GM18868 (cell line): ENCODE results near the gene NR3C2.
"Not testable (repeated sequence)": the region's sequence is repeated elsewhere in the genome, so short reads cannot be mapped to it uniquely, and the experiment has no call there.

Source experiments
- ATAC-seq: cut with Tn5 transposase; IDR thresholded peaks from one replicate; pipeline ENCODE4 v1.9.1; 2021; ENCODE audit warnings: mild to moderate bottlenecking, moderate library complexity; ENCODE audit not compliant: unreplicated experiment

The NR3C2 gene

DNA sequence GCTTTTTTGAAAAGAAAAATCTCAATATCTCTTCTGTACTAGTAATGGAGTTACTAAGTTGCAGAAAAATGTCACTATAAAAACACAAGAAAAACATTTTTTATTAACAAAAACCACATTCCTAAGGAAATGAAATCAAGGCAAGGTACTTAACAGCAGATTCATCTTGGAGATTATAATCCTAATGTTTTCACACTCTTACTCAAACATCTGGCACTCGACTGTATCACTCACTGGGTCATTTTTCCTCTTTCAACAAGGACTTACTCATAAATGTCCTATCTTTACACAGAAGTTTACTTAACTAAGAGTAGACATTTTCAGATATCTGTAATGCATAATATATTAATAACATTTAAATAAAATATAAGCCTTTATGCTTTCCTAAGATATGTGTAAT, 216.6 kb downstream of the NR3C2 start:
- ATAC-seq: no peak

DNA sequence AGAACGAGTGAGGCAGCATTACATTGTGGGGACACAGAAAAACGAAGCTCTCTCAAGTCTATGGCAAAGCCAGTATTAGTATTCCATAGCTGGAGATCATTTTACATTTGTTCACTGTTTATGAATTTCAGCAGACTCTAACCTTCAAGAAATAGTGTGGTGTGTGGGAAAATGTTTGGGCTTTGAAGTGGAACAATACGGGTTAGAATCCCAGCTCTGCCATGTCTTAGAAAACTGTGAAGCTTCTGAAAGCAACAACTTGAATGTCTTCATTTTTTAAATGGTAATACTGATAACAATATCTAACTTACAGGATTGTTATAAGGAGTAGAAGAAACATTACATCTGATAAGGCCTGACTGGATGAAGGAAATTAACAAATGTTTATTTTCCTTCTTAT, 217.7 kb downstream of the NR3C2 start:
- ATAC-seq: no peak

DNA sequence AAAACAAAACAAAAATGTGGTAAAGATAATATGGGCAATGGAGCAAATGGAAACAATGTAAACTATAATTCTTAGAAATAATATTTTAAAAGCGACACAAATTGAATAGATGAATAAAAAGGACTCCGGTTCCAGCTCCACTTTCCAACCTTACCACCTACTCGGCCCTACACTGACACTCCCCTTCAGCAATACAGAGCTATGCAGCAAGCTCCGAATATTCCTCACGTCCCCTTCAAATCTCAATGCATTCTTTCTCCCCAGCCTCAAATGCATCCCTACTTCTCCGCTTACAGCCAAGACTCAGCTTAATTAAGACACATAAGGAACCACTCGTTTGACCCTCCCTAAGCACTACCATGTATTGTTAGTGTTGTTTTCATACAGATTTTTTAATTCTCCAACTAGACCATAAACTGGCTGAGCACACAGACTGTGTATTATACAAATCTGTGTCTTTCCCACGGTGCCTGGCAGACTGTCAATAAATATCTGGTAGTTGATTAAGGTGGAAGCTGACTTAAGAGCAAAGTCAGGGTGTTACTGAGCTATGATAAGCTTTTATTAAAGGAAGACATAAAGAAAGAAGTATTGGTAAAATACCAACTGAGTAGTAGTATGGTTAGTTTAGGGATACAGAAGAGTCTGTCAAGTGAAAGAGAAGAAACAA, 219.1 kb downstream of the NR3C2 start:
- no peak for ATAC-seq

DNA sequence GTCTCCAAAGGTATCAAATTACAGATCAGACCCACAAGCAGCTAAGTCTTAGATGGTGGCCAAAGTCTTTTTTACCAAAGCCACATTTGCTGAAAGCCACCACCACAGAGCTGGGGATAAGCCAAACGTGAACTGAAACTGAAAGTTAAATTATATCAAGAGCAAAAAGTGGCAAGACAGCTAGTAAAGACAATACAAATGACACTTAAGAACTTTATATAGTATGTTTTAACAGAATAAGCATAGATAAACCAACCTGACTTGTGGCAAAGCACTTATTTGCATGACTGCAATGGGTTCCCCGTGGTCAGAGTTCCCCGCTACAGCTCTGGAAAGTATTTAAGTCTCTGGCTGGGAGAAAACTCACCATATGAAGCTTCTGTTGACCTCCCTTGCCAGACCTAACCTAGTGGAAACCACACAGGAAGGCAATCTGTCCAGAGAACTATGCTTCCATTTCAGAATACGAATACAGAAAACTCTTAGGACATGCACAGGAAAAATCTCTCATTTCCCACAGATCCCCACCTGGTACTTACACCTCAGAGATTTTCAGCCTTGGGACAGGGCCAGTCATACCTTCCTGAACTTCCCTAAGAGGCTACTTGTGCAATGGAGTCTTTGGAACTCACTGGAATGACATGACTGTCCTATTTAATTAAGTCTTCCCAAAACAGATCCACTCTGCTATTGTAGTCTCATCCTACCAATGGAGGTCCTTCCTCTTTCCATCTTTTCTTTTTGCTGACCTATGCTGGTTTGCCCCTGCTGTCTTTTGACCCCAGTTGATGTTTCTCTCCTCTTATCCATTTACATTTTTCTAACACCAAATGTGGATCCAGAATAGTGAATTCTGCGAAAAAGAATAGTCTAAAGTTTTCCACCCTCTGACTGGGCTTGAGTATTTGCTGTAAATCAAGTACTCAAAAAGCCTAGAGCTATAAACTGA, 225.1 kb downstream of the NR3C2 start:
- peak; percentile 90 for ATAC-seq

GRCh38 chr4:148216321-148216720, 225.9 kb downstream of the NR3C2 start:
- peak; percentile 4 for ATAC-seq

- ATAC-seq: no peak
These were observed 227.0 kb downstream of the NR3C2 start for GRCh38 chr4:148215202-148215601.

DNA sequence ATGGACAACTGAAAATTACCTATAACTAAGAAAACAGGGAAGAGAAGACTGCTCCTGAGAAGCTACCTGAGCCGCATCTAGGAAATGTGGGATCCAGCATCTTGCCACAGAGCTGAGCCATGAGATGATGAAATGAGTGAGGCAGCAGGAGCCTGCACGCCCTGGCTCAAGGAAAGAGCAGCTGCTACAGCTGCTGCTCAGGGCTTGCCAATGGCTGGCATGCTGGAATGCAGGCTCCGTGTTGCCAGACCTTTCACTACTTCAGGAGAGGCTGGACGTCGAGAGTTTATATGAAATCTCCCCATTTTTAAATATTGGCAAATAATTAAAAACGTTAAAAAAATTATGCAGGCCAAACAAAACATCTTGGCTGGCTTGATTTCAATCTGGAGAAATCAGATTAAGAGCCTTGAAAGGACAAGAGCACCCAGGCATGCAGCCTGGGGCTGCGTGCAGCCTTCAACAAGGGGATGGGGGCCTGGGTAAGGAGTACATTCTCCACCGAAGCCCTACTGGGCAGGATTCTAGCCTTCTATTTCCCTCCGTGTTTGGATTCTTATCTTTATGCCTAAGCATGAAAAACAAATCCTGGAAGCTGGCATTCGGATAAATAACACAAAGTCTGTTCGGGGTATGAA, 227.6 kb downstream of the NR3C2 start:
- no peak for ATAC-seq

GRCh38 chr4:148211533-148211932, 230.7 kb downstream of the NR3C2 start:
- no peak for ATAC-seq

- ATAC-seq: no peak
These were observed 231.6 kb downstream of the NR3C2 start for GRCh38 chr4:148210661-148211060.

DNA sequence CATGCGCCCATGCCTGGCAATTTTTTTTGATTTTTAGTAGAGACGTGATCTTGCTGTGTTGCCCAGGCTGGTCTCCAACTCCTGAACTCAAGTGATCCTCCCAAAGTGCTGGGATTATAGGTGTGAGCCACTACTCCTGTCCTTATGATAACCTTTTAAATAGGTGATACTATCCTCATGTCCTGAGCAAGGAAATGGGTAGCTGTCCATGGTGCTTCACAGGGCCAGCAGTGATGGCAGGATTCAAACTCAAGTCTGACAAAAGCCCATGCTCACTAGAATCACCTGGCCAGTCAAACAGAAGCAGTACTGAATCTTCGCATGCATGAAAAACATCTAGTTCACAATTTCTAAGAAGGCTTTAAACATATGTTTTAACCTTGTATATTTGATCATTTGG, 235.1 kb downstream of the NR3C2 start:
- no peak for ATAC-seq

GRCh38 chr4:148205476-148205875, 236.7 kb downstream of the NR3C2 start:
- ATAC-seq: no peak

DNA sequence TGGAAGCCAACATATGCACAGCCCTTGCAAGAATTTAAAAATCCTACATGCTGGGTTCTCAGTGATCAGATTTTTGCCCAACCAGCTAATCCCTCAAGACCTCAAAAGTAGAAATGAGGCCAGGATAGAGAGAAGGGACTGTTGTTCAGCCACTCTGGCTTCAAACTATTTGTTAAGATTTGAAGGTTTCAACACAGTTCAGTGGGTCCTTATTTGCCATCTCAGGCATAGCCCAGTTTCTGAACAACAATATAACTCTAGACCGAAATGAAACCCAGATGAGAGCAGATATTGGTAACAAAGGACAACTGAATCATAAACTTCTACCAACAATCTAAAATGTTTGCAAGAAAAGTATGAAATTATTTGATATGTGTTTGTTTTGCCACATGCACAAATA, 237.3 kb downstream of the NR3C2 start:
- ATAC-seq: no peak

GRCh38 chr4:148204171-148204570, 238.0 kb downstream of the NR3C2 start:
- ATAC-seq: no peak

- ATAC-seq: no peak
These were observed 238.9 kb downstream of the NR3C2 start for GRCh38 chr4:148203056-148203898.

- ATAC-seq: no peak
These were observed 241.3 kb downstream of the NR3C2 start for GRCh38 chr4:148200960-148201359.

DNA sequence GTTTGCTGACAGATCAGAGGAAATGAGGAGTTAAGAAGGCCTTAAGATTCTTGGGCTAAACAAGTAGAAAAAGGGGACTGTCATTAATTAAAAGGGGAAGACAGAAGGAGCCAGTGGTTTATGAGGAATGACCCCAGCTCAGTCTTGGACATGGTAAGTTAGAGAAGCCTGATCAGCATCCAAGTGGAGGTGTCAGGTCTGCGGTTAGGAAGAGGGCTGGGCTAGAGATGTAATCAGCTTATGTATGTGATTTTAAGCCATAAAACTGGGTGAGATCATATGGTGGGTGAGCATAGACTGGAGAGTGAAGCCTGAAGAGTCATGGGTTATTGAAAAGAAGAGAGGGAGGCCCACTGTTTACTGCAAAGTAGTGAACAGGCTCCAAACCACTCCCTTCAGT, 246.1 kb downstream of the NR3C2 start:
- ATAC-seq: no peak

- ATAC-seq: no peak
These were observed 249.7 kb downstream of the NR3C2 start for GRCh38 chr4:148192526-148192925.

GRCh38 chr4:148187454-148188222, 254.6 kb downstream of the NR3C2 start:
- not testable (repeated sequence) for ATAC-seq

- no peak for ATAC-seq
These were observed 257.3 kb downstream of the NR3C2 start for GRCh38 chr4:148184922-148185321.
